Spleen (tissue), 7 donors: Measurements from ENCODE around the gene PGP.

Experiments used
- CTCF ChIP-seq, 11 experiments: fragments of 200-600 bp in 7 of 11; fragments of 450-650 bp in 4 of 11; sonication (generic) in 4 of 11; IDR thresholded peaks in 8 of 11; conservative IDR thresholded peaks in 3 of 11; 1 replicate in 7 of 11; 2 replicates in 4 of 11; pipeline versions ENCODE4 v1.4.0 to v1.8.0; 2016 to 2021; ENCODE audit warnings: antibody characterized with exemption in 11 of 11, inconsistent platforms in 4 of 11, mild to moderate bottlenecking in 1 of 11
- POLR2A ChIP-seq, 3 donors: fragments of 450-650 bp; IDR thresholded peaks; one replicate each; pipeline ENCODE4 v1.5.1; 2017; ENCODE audit warnings: antibody characterized with exemption in 3 of 3, mild to moderate bottlenecking in 1 of 3
- POLR2AphosphoS5 ChIP-seq, 3 donors: sonication (generic); formaldehyde crosslinking; IDR thresholded peaks; one replicate each; pipeline ENCODE4 v1.5.1; 2017; ENCODE audit warnings: antibody characterized with exemption in 3 of 3
- donor health status: DM: no; HTN: no; CAD: no; lungs with moderate emphysema.
- donor health status: DM: no; HTN: no; CAD: no.
- donor health status: DM: no; HTN: no; CAD: no.

GRCh38 chr16:2242598-2242997, 28.0 kb upstream of the PGP start:
- TF ChIP-seq CTCF (IDR thresholded peaks at IDR 0.05 in 8 of 11, conservative IDR thresholded peaks at IDR 0.05 in 3 of 11) (no peak), POLR2AphosphoS5 (IDR thresholded peaks at IDR 0.05) (peak in 2 of 3 donors; percentile 7 to 8), POLR2A (IDR thresholded peaks at IDR 0.05) (no peak)
